Measurements from ENCODE around the gene RXRB. TPM values are rescaled to one million over a fixed set of nuclear protein-coding genes. Genes with fewer than 3 reads are reported as not detected.
A peak's percentile ranks its signal among the peaks of the same experiment; 100 is the strongest.

Gene RXRB
- total and polyA plus RNA-seq, 2 of the 13 experiments (the other 11 are each of a cell fraction or from before 2014, with no cell fraction given): 26.7 to 55.7 TPM

- TF ChIP-seq NFKB2 (CRISPR knock-in tag; IDR thresholded peaks at IDR 0.05; ENCODE audit: borderline replicate concordance) (no peak), ZBTB44 (CRISPR knock-in tag; IDR thresholded peaks at IDR 0.05) (no peak), GABPA (IDR thresholded peaks at IDR 0.05; ENCODE audit: low read depth, low read length) (no peak), GABPA (CRISPR knock-in tag; IDR thresholded peaks at IDR 0.05; ENCODE audit: low read depth) (no peak), ZNF598 (CRISPR knock-in tag; IDR thresholded peaks at IDR 0.05; ENCODE audit: borderline replicate concordance) (peak; percentile 37; the same call in 1 of the 2 replicates), ZBTB3 (CRISPR knock-in tag; IDR thresholded peaks at IDR 0.05; ENCODE audit: borderline replicate concordance, low read depth) (no peak)
Observed at GRCh38 chr6:33201935-33202334, 1.5 kb upstream of the RXRB start (continued).

GRCh38 chr6:33201147-33201545, 681 bp upstream of the RXRB start:
- Histone ChIP-seq H3K9ac (ENCODE audit: insufficient read depth, low read depth, low read length) (peak overlapping the region; percentile 99), H3K27me3 (ENCODE audit: control insufficient read depth in 1 of 2, insufficient read depth in 2 of 2, low read length in 2 of 2) (peaks cover 0 to 4% of the 10 kb centered on the region in 2 experiments; a peak in 1 of 5 replicates), H3K27ac (ENCODE audit: extremely low read length, insufficient read depth, low read length) (peak overlapping the region; percentile 99), H3K4me2 (ENCODE audit: low read depth, low read length) (peak overlapping the region; percentile 99), H3K4me1 (ENCODE audit: insufficient read depth, low read length) (peaks cover 68% of the 10 kb centered on the region), H4K20me1 (ENCODE audit: insufficient read depth, low read length) (peaks cover 29% of the 10 kb centered on the region), H3K79me2 (ENCODE audit: insufficient read depth, low read length) (peaks cover 44% of the 10 kb centered on the region), H3K4me3 (replicated peaks in 1 of 3; ENCODE audit: insufficient read depth in 1 of 3, low read depth in 2 of 3, low read length in 3 of 3) (peak overlapping the region; percentile 87 to 93 (median 93)), H3K9me3 (ENCODE audit: low read length) (no peaks in the 10 kb centered on the region), H3K36me3 (replicated peaks in 1 of 2; ENCODE audit: control insufficient read depth in 1 of 2, insufficient read depth in 2 of 2, low read length in 2 of 2) (peaks cover 11 to 35% of the 10 kb centered on the region in 2 experiments), H2AFZ (ENCODE audit: low read length) (no peak overlapping the region)
- FAIRE-seq: no peak
- CTCF ChIA-PET (ENCODE audit: low intra/inter-chr PET ratio, low total read pairs): interaction anchor here (1.4 kb wide), 1 partner anchor 47 kb away, joined by 4 read pairs; no protein-coding TSS in a partner anchor
- intact Hi-C loops (cut with micrococcal nuclease; ENCODE audit: unreplicated experiment) (loop anchor here (1.0 to 2.0 kb wide), 2 partner anchors 48 to 70 kb away; partner anchors contain the start of gene VPS52), in situ Hi-C loops (cut with HindIII; ENCODE audit: extremely low pct_ligation_motif_present, low pct_unique_long_range_greater_than_20kb) (loop anchor here (5.0 to 10.0 kb wide), 3 partner anchors 46 to 214 kb away; partner anchors contain the start of genes CUTA, PHF1 and RGL2)
- POLR2A ChIA-PET: no interaction called here
- TSS peak; percentile 83 for BruUV-seq (replicated peaks)
- 0% methylated on average over 5 of the region's 14 CpGs for WGBS (ENCODE audit: low lambda C conversion rate)
- peak; percentile 50 for DNase-seq (ENCODE audit: low spot score)
- peak; percentile 1; the same call in 2 of the 3 replicates for ATAC-seq
- no peak for TF ChIP-seq RAD51 (IDR thresholded peaks at IDR 0.05; ENCODE audit: borderline replicate concordance)
- TF ChIP-seq BCL6 (CRISPR knock-in tag; IDR thresholded peaks at IDR 0.05): no peak
- no peak for TF ChIP-seq RELA (CRISPR knock-in tag; IDR thresholded peaks at IDR 0.05)
- TF ChIP-seq ZNF292 (CRISPR knock-in tag; IDR thresholded peaks at IDR 0.05; ENCODE audit: borderline replicate concordance, low read depth): 0 out of 2 replicates have a peak, but pooled peaks have one; percentile 22
- TF ChIP-seq HNRNPH1 (optimal IDR thresholded peaks at IDR 0.05; ENCODE audit: low read depth, low read length): peak; percentile 24
- TF ChIP-seq PATZ1 (CRISPR knock-in tag; IDR thresholded peaks at IDR 0.05): peak; percentile 31; the same call in 1 of the 2 replicates
- TF ChIP-seq PLSCR1 (CRISPR knock-in tag; IDR thresholded peaks at IDR 0.05; ENCODE audit: borderline replicate concordance): no peak
- TF ChIP-seq NFKB2 (CRISPR knock-in tag; IDR thresholded peaks at IDR 0.05; ENCODE audit: borderline replicate concordance): no peak
- TF ChIP-seq ZNF30 (CRISPR knock-in tag; IDR thresholded peaks at IDR 0.05): no peak
- TF ChIP-seq MED8 (CRISPR knock-in tag; IDR thresholded peaks at IDR 0.05; ENCODE audit: insufficient replicate concordance): no peak
- TF ChIP-seq NFE2L2 (IDR thresholded peaks at IDR 0.05; ENCODE audit: low read length): no peak
- no peak; the same call in 1 of the 2 replicates for TF ChIP-seq MEF2D (CRISPR knock-in tag; IDR thresholded peaks at IDR 0.05)
- TF ChIP-seq NCOA1 (CRISPR knock-in tag; IDR thresholded peaks at IDR 0.05): 0 out of 2 replicates have a peak, but pooled peaks have one; percentile 51
- TF ChIP-seq CENPT (CRISPR knock-in tag; IDR thresholded peaks at IDR 0.05; ENCODE audit: low read depth): peak; percentile 58; the same call in 1 of the 2 replicates
- 0 out of 2 replicates have a peak, but pooled peaks have one; percentile 61 for TF ChIP-seq ZIK1 (CRISPR knock-in tag; IDR thresholded peaks at IDR 0.05; ENCODE audit: borderline replicate concordance, low read depth)
